C4-2B (cell line): ENCODE measurements around the gene IGSF23.

ENCODE experiments used
- CTCF ChIP-seq: fragments of 450-650 bp; conservative IDR thresholded peaks from 2 replicates; pipeline ENCODE4 v1.5.1; 2017; ENCODE audit warnings: mild to moderate bottlenecking
- ZFX ChIP-seq: fragments of 450-650 bp; IDR thresholded peaks from 2 replicates; pipeline ENCODE4 v1.6.1; 2017

- TF ChIP-seq CTCF = no peak
- no peak for TF ChIP-seq ZFX
Measured at GRCh38 chr19:44592451-44592890, 20.9 kb upstream of the IGSF23 start.
